HG02759 (cell line): ENCODE data around the gene KCNMA1.

Experiments used
- ATAC-seq: cut with Tn5 transposase; IDR thresholded peaks from one replicate; pipeline ENCODE4 v1.9.1; 2021; ENCODE audit warnings: mild to moderate bottlenecking, moderate library complexity; ENCODE audit not compliant: unreplicated experiment

KCNMA1 gene

GRCh38 chr10:77016855-77017254 is 620.8 kb downstream of the KCNMA1 start:
- no peak for ATAC-seq

DNA sequence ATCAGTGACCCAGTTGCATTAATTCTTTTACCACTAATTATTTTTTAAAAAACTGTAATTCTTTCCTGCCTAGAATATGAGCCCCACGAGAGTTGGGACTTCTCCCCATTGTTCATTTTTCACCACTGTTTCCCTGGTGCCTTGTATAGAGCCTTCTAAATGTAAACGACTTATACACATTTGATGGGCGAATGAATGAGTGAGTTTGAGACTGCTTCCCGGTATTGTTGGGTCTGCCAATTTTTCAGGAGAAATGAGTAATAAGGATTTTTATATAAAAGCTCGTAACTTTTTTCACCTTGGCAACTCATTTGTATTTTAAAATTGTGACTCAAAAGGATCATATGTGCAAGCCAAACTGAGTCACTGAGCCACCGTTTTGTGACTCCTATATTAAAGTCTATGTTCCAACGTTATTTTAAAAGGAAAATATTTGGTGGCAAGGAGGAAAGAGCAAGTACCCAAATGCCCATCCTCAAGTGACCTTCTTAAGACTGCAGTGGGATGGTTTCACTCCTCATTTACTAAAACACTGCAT is 621.3 kb downstream of the KCNMA1 start:
- no peak for ATAC-seq

DNA sequence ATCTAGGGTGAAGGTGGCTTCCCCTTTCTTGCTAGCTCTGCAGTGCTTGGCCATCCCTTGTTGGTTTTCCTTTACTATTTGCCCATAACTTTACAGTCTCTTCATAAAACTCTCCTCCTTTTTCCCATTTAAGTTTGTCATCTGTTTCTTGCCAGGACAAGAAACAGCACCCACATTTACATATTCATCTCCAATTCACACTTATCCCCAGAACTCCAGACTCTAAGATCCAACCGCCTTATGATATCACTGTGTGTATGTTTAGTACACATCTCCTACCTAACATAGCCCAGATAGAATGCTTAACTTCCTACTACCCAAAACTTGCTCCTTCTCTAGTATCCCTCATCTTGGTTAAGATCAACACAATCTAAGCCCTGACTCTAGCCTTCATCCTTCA is 622.2 kb downstream of the KCNMA1 start:
- ATAC-seq, result no peak

GRCh38 chr10:77012812-77013500 is 624.7 kb downstream of the KCNMA1 start:
- no peak for ATAC-seq

DNA sequence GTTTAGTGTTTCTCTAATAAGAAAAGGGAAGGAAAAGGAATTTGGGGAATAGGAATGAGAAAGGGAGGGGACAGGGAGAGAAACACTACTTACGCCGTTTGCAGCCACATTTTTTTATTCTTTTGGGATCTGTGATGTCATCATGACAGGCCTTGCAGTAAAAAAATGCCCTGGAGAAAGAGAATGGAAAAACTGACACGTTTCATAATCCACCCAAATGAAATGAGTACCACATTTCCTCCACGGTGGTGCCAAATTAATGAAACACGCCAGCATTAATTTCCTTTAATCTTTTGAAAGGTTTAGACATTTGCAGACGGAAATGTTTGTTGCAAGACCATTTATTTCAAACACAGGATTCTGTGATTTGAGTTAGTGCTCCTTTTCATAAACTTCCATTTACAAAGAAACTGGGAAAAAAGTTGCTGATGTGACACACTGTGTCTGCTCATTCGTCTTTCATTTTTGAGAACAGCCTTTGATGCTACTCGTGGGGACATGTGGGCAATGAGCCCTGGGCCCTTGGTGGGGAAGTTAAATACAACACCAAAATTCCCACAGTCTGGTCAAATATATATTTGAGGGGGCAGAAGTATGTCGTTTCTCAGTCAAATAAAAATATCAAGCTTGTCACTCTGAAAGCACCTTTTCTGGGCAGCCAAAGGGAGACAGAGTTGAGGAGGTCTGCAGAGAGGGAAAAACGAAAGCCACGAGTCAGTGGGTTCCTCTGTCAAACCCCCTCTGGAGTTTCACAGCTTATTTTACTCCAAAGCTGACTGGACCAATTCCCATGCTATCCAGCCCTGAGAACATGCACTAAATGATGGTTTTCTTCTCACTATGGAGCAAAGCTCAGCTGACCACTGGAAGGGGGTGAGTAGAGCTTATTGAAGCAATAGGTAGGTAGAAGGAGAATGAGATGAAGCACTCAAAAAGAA is 625.5 kb downstream of the KCNMA1 start:
- no peak for ATAC-seq

GRCh38 chr10:77010430-77010829 is 627.2 kb downstream of the KCNMA1 start:
- ATAC-seq, result no peak

DNA sequence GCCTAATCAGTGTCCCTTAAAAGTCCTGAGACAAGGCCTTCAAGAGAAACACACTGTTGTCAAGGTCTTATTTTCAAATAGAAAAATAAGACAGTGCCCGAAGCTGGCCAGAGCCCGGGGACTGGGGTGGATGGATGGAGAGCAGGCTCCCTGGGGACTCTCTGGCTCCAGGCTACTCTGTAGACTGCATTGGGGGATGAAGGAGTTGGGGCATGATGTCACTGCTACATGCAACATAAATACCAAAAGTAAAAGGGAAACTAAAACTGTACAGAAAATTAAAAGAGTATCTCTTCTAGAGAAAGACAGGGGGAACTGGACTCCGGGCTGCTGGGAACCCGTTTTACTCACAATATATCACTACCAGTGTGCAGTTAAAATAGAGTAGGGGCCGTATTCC is 629.8 kb downstream of the KCNMA1 start:
- ATAC-seq, result peak; percentile 73

DNA sequence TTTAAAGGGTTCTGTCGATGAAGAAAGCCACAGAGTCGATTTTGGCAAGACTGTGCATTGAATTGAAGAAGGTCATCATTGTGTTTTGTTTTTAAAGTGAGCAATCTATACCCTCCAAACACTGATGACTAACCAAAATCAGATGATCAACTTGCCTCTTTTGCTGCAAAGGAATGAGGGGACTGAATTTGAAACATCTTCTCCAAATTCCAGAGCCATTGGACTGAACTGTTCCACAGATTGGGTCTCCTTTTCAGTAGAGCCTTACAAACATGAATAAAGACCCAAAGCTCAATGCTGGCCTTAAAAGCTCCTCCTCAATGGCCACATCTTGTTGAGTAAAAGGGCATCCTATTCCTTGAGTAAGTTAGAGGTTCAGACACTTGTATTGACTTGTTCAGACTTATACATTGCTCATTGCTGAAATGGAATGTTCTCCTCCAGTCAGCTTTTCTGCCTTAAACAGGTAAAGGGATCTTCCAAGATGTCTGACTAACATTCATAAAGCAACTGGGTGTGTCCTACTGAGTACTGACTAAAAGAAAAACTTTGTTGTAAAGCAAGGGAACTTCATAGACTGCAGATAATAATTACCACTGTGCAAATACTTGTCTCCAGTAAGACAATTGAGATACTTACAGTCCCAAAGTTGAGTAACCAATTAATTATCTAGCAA is 630.6 kb downstream of the KCNMA1 start:
- ATAC-seq, result no peak

DNA sequence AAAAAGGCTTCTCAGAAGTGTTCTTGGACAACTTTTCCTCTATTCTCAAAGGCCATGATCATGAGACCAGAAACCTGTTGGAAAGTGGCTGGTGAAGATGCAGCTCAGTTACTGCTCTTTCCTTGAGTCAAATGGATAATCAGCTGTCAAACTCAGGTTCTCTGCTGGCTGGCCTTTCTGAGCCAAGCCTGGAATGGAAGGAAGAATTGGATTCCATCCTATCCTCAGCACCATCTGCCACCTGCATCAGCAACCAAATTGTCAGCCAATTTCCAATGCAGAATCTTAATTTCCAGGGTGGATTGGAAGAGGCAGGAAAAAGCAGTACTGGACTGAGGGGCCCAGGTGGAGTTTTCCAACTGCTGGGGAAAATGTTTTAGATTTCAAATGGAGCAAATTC is 631.7 kb downstream of the KCNMA1 start:
- ATAC-seq, result no peak

DNA sequence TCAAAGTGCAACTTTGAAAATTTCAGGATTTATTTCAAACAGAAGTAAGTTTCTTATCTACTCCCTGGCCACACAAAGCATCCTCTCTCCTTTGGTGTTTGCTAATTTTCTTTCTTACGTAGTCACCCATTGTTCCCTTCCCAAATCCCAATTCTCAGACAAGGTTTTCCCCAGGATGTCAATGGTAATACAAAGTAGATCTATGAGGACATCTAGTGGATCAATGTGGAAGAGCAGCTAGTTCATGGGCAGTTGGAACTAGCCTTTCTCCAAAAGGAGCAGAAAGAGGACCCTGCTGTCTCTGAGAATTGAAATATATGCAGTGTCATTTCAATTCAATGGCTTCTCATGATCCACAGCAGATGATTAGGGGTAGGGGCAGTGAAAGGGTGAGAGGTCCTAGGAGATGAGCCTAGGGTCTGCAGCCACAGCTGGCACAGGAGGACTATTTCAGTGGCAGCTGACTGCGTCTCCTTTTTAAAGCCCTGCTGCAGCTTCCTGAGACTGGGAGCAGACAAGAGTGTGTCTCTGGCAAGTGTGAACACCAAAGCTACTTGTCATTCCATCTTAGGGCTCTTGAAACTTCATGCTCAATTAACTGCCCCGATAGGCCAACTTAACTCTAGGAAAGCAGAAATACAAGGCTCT is 632.6 kb downstream of the KCNMA1 start:
- ATAC-seq, result no peak

DNA sequence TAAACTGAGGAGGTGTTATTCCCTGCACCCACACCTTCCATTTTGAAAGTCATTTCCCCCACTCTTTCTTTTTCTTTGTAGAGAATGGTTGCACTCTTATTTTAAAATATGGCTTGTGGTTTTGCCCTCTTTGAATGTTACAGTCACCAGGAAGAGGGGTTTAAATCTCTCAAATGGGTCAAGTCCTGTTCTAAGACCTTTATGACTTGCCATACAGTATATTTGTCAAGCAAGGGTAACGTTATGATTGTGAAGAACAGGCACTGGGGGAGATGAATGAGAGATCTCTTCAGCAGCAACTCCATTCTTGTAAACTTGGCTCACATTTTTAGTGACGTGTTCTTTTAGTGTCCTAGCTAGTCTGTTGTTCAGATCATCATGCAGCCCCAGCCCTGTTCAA is 634.7 kb downstream of the KCNMA1 start:
- no peak for ATAC-seq

GRCh38 chr10:77001206-77001605 is 636.4 kb downstream of the KCNMA1 start:
- no peak for ATAC-seq

DNA sequence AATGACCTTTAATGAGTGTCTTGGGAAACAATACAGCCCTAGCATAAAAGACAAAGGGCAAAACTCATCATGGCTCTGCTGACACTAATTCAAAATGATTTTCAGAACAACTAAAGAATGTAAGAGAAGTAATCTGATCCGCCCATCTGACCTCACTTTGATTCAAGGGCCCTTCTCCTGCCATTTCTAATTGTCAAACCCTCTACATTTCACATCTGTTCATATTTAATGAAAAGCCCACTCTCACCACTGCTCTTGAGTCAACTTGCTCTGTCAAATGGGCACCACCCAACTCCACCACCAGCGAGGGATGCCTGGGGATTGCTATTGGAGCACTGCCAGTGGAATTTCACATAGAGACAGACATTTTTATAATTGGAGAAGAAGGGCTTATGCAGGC is 639.2 kb downstream of the KCNMA1 start:
- no peak for ATAC-seq

DNA sequence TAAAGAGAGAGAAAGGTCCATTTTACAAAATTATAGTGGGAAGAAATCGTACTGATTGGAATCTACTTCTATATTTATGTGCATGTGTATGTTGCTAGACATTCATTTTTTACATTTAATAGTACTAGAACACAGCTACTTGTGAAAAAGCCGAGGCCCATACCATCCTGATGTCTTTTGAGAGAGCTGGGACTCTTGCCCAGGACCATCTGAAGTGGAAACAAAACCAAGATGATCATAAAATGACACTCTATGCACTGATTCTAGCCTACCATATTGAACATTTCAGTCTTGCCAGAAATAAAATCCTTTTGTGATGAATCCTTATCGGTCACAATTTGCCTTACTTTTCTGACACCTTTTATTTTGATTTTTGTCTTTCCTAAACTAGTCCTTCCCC is 640.0 kb downstream of the KCNMA1 start:
- no peak for ATAC-seq

DNA sequence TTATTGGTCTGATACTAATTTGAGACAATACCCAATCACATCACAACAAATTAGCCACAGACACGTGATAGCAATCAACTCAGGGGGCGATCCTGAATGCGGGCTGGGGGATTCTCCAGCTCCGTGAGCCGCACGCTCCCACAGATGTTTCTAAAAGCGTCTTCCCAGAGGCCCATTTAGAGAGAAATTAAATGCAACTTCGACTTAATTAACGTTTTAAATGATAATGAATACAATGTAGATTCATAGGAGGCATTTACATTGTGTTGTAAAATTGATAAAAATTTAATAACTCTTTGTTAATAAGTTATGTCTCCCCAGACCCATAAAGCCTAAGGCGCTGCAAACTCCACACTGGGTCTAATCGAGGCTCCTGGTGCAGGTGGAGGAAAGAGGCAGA is 642.6 kb downstream of the KCNMA1 start:
- no peak for ATAC-seq

DNA sequence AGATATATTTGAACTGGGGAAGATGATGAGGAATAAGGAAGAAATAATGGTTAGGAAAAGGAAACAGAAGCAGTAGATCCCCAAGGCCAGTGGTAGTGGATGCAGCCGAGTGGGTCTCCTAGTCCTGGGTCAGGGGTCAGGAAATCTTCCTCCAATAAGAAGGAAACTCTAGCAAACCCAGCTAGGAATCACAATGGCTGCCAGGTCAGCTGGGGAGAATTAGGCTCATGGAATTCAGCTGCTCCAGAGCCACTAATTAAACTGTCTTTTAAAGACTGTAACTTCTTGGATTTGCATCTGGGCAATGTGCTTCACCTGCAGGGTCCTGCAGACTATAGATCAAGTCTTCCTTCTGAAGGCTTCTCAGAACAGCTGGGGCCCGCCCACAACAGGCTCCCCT is 644.4 kb downstream of the KCNMA1 start:
- ATAC-seq, result no peak

DNA sequence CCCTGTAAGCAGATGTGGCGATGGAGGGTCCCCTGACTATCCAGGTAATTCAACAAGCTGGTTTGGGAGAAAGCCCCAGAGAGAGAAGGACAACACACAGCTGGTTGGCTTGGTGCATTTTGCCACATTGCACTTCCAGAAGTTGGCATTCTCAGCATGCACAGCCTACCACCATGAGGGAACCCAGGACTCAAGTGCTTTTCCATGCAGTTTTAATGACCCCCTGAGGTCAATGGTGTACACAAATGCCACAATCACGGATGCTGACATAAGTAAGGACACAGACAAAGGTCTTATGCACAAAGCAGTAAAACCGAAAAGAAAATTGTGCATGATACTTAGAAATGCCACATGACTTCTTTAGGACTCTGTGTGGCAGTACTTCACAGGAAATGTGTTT is 645.1 kb downstream of the KCNMA1 start:
- no peak for ATAC-seq

GRCh38 chr10:76991621-76992020 is 646.0 kb downstream of the KCNMA1 start:
- ATAC-seq, result no peak

GRCh38 chr10:76990561-76990960 is 647.0 kb downstream of the KCNMA1 start:
- no peak for ATAC-seq

GRCh38 chr10:76984559-76985443 is 652.8 kb downstream of the KCNMA1 start:
- peak; percentile 87 for ATAC-seq
